ENCODE results near the gene ARHGAP44.
A peak's percentile ranks its signal among the peaks of the same experiment; 100 is the strongest.

Gene ARHGAP44

GRCh38 chr17:12789481-12790248 is at the start of gene ARHGAP44:
Gene ARHGAP44 (plus strand): TSS chr17:12789498. CDS start chr17:12789839, 341 bp downstream.
- DNase-seq (ENCODE audit: low read depth, low spot score), result no peak

- no peak for DNase-seq (ENCODE audit: low read depth, low spot score)
Observed at GRCh38 chr17:12739500-12739899, 49.8 kb upstream of the ARHGAP44 start.

DNA sequence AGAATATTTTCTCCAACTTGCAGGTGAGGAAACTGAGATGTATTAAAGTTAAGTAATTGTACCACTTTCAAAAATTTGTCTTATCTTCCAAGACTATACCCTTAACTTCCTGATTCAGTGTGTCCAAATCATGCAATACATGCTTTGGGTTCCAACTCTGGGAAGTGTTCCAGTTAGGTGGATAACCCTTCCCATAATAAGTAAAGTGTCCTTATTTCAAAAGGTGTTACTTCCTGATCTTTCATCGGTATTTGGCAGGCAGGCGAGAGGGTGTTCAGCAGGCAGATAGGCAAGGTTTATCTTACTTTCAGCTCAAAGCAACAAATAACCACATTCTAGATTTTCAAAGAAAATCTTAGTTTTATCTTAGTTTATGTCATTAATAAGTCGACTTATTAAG is 46.3 kb upstream of the ARHGAP44 start:
- DNase-seq (ENCODE audit: low read depth, low spot score), result no peak

GRCh38 chr17:12744298-12744697 is 45.0 kb upstream of the ARHGAP44 start:
- no peak for DNase-seq (ENCODE audit: low read depth, low spot score)

DNA sequence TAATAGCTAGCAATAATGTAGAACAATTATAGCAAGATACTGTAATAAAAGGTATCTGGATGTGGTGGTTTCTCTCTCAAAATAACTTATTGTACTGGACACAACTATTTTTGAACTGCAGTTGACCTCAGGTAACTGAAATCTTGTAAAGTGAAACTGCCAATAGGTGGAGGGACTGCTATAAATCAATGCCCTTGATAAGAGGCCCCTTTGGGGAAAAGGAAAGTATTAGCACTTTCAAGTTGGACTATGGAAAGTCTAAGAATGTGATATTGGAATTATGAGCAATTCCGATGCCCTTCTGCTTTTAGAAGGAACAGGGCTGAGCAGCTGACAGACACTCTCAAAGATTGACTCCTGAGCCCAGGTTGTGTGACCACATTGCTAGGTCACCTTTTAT is 44.5 kb upstream of the ARHGAP44 start:
- no peak for DNase-seq (ENCODE audit: low read depth, low spot score)

DNA sequence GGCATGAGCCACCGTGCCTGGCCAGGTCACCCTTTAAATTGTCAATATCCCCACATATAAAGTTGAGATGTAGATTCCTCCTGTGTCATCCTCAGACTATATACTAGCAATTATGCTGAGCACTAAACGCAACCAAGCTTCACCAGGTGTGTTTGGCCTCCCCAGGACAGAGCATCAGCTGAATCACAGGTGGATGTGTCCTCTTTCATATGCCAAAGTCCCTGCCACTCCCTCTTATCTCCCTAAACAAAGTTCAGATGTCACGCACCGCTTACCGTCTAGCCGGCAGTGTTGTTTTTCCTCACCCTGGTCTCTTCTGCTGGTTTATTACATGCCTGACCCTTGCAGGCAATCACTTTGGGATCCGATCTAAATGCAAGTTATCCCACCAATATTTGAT is 43.8 kb upstream of the ARHGAP44 start:
- DNase-seq (ENCODE audit: low read depth, low spot score), result no peak

DNA sequence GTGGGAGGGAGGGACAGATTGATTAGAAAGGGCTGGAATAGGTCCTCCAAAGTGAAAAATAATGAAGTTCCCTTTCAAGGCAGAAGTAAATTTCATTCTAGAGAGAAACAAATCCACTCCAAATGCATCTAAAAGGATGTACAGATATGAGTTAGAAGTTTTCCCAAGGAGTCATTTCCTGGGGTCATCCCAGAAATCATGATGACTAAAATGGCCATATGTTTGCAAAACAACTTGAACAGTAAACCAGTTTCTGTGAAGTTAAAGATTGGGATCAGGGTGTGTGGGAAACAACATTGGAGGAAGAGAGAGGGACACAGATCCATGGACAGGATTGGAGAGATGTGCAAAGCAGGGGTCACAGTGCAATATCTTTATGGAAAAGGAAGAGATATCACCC is 32.5 kb upstream of the ARHGAP44 start:
- no peak for DNase-seq (ENCODE audit: low read depth, low spot score)

GRCh38 chr17:12759090-12759489 is 30.2 kb upstream of the ARHGAP44 start:
- no peak for DNase-seq (ENCODE audit: low read depth, low spot score)

- no peak for DNase-seq (ENCODE audit: low read depth, low spot score)
Observed at GRCh38 chr17:12765548-12765947, 23.8 kb upstream of the ARHGAP44 start.

DNA sequence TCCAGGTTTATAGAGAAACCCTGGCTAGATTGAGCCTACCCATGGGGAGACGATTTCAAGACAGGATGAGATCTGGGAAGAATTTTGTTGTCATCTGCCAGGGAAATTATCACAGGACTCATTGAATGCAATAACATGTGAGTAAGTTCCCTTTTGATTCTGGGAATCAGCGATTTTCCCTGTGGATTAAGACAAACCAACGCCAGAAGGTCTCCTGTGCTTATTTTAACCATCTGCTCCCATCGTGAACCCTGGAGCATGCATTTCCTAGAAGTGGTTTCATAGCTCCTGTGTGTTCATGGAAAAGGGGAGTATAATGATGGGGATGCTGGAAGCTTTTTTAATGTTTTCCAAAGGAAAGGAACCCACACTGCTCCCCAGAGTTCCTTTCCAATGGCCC is 21.0 kb upstream of the ARHGAP44 start:
- no peak for DNase-seq (ENCODE audit: low read depth, low spot score)

DNA sequence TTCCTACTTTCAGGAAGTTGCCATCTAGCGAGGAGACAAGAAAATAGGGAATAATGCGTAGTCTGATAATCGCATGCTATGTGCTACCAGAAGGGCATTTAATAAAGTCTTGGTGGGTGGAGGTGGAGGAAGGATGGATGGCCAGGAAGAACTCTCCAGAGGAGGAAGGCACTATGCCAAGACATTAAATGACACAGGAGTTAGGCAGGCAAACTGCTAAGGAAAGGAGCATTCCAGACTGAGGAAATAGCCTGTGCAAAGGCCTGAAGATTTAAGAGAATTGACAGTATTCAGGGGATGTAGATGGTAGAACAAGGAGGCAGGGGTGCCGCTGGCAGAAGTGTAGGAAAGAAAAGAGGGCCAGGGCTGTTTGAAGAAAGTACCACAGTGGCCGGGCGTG is 19.3 kb upstream of the ARHGAP44 start:
- DNase-seq (ENCODE audit: low read depth, low spot score), result no peak

- no peak for DNase-seq (ENCODE audit: low read depth, low spot score)
Observed at GRCh38 chr17:12773153-12773552, 16.1 kb upstream of the ARHGAP44 start.

DNA sequence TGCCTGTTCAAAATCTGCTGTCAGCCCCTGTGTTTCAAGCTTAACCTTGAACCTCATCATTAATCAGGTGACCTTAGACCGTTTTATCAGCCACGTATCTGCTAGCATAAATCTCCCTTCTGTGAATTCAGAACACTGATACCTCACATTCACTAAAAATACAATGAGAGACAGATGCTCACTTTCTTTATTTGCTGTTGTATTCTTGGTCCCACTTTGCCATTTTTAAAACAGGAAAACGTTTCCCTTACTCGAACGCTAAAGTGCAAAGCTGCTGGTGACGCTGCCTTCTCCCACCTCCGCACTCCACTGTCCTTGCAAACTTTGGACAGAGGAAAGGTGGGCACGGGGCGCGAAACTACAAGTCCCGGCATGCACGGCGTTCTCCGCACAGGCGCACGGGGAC is 220 bp upstream of the ARHGAP44 start:
- peak; percentile 47 for DNase-seq (ENCODE audit: low read depth, low spot score)

GRCh38 chr17:12790249-12791106 is 1.2 kb downstream of the ARHGAP44 start:
- no peak for DNase-seq (ENCODE audit: low read depth, low spot score)

- DNase-seq (ENCODE audit: low read depth, low spot score), result no peak
Observed at GRCh38 chr17:12794919-12795532, 5.7 kb downstream of the ARHGAP44 start.

- DNase-seq (ENCODE audit: low read depth, low spot score), result no peak
Observed at GRCh38 chr17:12800855-12801365, 11.6 kb downstream of the ARHGAP44 start.

- no peak for DNase-seq (ENCODE audit: low read depth, low spot score)
Observed at GRCh38 chr17:12806630-12807029, 17.3 kb downstream of the ARHGAP44 start.

DNA sequence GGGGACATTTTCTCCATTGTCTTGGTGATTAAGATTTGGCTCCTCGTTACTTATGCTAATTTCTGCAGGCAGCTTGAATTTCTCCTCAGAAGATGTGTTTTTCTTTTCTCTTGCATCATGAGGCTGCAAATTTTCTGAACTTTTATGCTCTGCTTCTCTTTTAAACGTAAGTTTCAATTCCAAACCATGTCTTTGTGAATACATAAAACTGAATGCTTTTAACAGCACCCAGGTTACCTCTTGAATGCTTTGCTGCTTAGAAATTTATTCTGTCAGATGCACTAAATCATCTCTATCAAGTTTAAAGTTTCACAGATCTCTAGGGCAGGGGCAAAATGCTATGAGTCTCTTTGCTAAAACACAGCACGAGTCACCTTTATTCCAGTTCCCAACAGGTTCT is 19.4 kb downstream of the ARHGAP44 start:
- no peak for DNase-seq (ENCODE audit: low read depth, low spot score)

DNA sequence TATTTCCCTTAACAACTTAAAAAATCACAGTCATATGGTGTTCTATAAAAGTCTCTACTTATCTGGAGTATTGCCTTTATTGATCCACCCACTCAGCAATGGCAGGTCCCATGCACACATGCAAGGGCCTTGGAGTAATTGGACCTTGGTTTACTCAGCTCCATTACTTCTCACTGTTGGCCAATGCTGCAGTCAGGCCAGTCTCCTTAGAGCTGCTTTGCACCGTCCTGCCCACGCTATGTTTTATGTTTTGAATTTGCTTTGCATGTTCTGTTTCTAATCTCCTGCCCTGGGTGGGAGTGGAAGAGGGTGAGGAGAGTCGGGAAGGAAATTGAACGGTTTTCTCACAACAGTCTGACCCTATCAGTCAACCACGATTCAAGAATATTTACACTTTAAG is 23.6 kb downstream of the ARHGAP44 start:
- no peak for DNase-seq (ENCODE audit: low read depth, low spot score)

DNA sequence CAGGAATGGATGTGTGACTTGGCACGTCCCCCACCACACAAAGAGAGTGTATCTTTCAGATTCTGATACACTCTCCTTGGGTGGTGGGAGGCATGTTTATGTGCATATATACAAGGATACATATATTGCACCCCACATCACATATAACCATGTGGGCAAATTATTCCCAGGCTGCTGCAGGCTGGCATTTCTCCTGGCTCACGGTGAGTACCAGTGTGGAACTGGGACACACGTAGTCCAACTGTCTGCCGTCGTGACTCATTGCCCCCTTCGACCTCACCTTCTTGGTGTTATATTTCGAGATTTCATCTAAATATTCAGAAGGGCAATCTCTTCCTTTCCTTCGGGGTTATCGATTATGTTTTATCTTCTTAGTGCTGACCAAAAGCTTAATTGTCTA is 24.4 kb downstream of the ARHGAP44 start:
- no peak for DNase-seq (ENCODE audit: low read depth, low spot score)

DNA sequence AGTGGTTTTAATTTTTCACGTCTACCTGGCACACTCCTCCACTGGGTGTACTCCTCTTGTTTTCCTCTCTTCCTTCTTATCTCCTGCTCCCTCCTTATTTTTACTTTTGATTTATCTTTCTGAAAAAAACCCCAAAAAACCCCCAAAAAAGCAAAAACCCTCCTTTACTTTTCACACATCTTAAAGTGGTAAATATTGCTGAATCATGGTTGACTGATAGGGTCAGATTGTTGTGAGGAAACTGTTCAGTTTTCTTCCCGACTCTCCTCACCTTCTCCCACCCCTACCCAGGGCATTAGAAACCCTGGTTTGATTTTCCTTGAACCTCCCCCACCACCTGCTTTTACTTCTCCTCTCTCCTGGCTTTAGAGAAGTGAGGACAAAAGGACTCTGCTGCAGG is 25.4 kb downstream of the ARHGAP44 start:
- DNase-seq (ENCODE audit: low read depth, low spot score), result no peak

- no peak for DNase-seq (ENCODE audit: low read depth, low spot score)
Observed at GRCh38 chr17:12815642-12816141, 26.4 kb downstream of the ARHGAP44 start.
